Ascending aorta (tissue), 2 donors: Measurements from ENCODE around the gene UBL4B. TPM values are rescaled to one million over a fixed set of nuclear protein-coding genes. Genes with fewer than 3 reads are reported as not detected.
"Not testable (repeated sequence)": the region's sequence is repeated elsewhere in the genome, so short reads cannot be mapped to it uniquely, and the experiment has no call there.

Experiments
- DNase-seq, 2 donors: peaks; one replicate each; pipeline ENCODE4 v3.0.0-alpha.2; 2019; ENCODE audit warnings: low spot score in 2 of 2
- H3K27ac ChIP-seq, 2 donors: fragments of 200-600 bp; sonication (generic); one replicate each; pipeline ENCODE4 v1.5.1; 2016 to 2017; ENCODE audit warnings: mild to moderate bottlenecking in 1 of 2
- H3K27me3 ChIP-seq: fragments of 200-600 bp; sonication (generic); one replicate; pipeline ENCODE4 v1.5.1; 2017
- H3K36me3 ChIP-seq, 2 donors: fragments of 200-600 bp; sonication (generic); one replicate each; pipeline ENCODE4 v1.5.1; 2016
- H3K4me1 ChIP-seq, 2 donors: fragments of 200-600 bp; sonication (generic); one replicate each; pipeline ENCODE4 v1.5.1; 2016 to 2017; ENCODE audit warnings: mild to moderate bottlenecking in 1 of 2
- H3K4me3 ChIP-seq, 2 donors: fragments of 200-600 bp; sonication (generic); one replicate each; pipeline ENCODE4 v1.5.1; 2016 to 2017; ENCODE audit warnings: mild to moderate bottlenecking in 1 of 2
- H3K9me3 ChIP-seq, 2 donors: fragments of 200-600 bp; sonication (generic); one replicate each; pipeline ENCODE4 v1.5.1; 2016
- intact Hi-C: fragments of 100-400 bp; cut with DNase I; formaldehyde crosslinking; loops from one replicate; pipeline ENCODE4 v1.15.1; 2023
- total RNA-seq: library from RNA; depleted of rRNA; stranded (reverse); fragments of >200 nt; gene quantifications from one replicate; pipeline ENCODE4 v1.1.0, GENCODE V29; 2016
- TF ChIP-seq, protein P1 (sequence below), 3 experiments: fragments of 200-600 bp in 2 of 3; fragments of 450-650 bp in 1 of 3; sonication (generic) in 2 of 3; IDR thresholded peaks; one replicate each; pipeline ENCODE4 v1.5.1; 2016 to 2019; ENCODE audit warnings: antibody characterized with exemption in 3 of 3, mild to moderate bottlenecking in 1 of 3, moderate library complexity in 1 of 3

UBL4B gene
- total RNA-seq, 1 donor from 2014 or later = not detected

DNA sequence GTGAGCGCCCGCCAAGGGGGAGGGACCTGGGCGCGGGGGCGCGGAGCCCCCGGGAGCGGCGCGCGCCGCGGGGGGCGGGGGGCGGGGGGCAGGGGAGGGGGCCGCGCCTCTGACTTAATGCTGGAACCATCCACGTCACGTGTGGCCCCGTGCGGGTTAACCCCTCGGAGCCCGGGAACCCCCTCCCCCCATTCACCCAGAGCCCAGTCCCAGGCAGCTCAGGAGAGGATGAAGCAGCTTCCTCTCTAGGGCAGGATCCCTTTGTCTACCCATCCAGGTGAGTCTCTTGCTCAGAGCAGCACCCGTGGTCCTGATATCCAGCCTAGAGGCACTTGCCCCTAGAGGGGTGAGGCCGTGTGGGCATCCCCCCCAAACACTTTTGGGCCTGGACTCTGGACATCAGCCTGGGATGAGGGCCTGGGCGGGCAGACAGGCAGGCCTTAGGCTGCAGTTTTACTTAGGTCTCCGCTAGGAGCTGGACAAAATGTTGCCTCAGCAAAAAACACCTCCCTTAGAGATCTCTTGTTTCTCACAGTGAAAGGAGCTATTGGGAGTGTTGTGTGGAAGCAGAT is 41.5 kb upstream of the UBL4B start, which contains the start of gene ALX3:
TSS of gene ALX3 (minus strand) at position 2 of the 572 bp plus-strand sequence. CDS start 60 bp downstream, outside the sequence.
- intact Hi-C loops = no loop called here
- no peaks in the 10 kb centered on the region for H3K9me3 ChIP-seq
- peaks cover 0 to 4% of the 10 kb centered on the region in 2 donors for H3K4me1 ChIP-seq
- peaks cover 31% of the 10 kb centered on the region for H3K27me3 ChIP-seq
- TF ChIP-seq, protein P1, sequence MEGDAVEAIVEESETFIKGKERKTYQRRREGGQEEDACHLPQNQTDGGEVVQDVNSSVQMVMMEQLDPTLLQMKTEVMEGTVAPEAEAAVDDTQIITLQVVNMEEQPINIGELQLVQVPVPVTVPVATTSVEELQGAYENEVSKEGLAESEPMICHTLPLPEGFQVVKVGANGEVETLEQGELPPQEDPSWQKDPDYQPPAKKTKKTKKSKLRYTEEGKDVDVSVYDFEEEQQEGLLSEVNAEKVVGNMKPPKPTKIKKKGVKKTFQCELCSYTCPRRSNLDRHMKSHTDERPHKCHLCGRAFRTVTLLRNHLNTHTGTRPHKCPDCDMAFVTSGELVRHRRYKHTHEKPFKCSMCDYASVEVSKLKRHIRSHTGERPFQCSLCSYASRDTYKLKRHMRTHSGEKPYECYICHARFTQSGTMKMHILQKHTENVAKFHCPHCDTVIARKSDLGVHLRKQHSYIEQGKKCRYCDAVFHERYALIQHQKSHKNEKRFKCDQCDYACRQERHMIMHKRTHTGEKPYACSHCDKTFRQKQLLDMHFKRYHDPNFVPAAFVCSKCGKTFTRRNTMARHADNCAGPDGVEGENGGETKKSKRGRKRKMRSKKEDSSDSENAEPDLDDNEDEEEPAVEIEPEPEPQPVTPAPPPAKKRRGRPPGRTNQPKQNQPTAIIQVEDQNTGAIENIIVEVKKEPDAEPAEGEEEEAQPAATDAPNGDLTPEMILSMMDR (IDR thresholded peaks at IDR 0.05) = no peak
- no peaks in the 10 kb centered on the region for H3K36me3 ChIP-seq
- H3K4me3 ChIP-seq = peak within 1 kb of the TSS in 1 of 2 donors; percentile 47
- no peak for DNase-seq
- no peak within 1 kb of the TSS for H3K27ac ChIP-seq

DNA sequence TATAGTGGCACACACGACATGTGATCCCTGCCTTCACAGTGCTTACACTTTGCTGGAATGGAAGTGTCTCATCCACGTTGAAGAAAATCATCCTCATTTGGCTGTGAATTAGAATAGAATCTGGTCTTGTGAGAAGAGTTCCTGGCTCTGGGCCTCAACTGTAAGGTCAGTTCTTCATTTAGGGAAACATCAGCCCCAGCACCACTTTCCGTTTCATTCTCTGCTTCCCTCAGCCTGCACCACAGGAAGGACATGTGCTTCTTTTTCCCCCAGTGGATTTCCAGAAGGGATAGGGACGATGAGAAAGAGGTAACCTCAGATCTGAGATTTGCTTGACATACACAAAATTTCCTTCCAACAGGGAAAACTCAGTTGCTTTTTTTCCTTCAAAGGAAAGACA is 38.1 kb upstream of the UBL4B start:
- Histone ChIP-seq H3K9me3 (no peaks in the 10 kb centered on the region), H3K27me3 (peaks cover 16% of the 10 kb centered on the region), H3K27ac (no peak overlapping the region), H3K36me3 (no peaks in the 10 kb centered on the region), H3K4me3 (no peak overlapping the region), H3K4me1 (no peaks in the 10 kb centered on the region)
- TF ChIP-seq, protein P1 (IDR thresholded peaks at IDR 0.05) = no peak
- intact Hi-C loops = no loop called here
- DNase-seq = no peak

DNA sequence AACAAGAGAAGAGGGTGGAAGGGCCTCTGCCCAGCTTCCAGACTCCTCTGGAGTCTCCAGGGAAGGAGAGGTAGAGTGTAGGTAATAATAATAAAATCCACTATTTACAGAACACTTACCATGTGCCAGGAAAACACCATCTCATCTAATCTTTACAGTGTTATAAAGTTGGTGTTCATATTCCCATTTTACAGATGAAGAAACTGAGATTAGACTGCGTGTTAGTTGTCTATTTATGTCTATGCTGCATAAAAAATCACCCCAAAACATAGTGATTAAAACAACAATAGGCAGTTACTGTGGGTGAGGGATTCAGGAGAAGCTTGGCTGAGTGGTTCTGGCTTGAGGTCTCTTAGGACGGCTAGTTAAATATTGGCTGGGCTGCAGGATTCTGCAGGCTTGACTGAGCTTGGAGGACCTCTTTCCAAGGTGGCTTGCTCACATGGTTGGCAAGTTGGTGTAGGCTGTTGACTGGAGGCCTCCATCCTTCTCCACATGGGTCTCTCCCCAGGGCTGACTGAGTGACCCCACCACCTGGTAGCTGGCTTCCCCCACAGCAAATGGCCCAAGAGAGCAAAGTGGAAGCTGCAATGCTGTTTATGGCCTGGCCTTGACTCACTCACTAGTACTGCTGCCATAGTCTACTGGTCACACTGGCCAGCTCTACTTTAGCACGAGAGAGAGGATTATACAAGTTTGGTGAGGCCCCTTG is 35.3 kb upstream of the UBL4B start:
- no peak for DNase-seq
- Histone ChIP-seq H3K9me3 (no peaks in the 10 kb centered on the region), H3K4me1 (no peaks in the 10 kb centered on the region), H3K27me3 (no peaks in the 10 kb centered on the region), H3K27ac (no peak overlapping the region), H3K4me3 (no peak overlapping the region), H3K36me3 (no peaks in the 10 kb centered on the region)
- intact Hi-C loops = no loop called here
- TF ChIP-seq, protein P1 (IDR thresholded peaks at IDR 0.05) = no peak

DNA sequence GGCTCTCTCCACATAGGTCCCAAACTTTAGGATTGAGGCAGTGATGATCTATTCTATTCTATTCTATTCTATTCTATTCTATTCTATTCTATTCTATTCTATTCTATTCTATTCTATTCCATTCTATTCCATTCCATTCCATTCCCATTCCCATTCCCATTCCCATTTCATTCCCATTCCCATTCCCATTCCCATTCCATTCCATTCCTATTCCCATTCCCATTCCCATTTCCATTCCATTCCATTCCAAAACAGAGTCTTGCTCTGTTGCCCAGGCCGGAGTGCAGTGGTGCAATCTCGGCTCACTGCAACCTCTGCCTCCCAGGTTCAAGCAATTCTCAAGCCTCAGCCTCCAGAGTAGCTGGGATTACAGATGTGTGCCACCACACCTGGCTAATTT is 32.2 kb upstream of the UBL4B start:
- H3K27me3 ChIP-seq, H3K4me3 ChIP-seq, DNase-seq, H3K36me3 ChIP-seq, H3K27ac ChIP-seq, H3K4me1 ChIP-seq, intact Hi-C loops, H3K9me3 ChIP-seq: not testable (repeated sequence)

DNA sequence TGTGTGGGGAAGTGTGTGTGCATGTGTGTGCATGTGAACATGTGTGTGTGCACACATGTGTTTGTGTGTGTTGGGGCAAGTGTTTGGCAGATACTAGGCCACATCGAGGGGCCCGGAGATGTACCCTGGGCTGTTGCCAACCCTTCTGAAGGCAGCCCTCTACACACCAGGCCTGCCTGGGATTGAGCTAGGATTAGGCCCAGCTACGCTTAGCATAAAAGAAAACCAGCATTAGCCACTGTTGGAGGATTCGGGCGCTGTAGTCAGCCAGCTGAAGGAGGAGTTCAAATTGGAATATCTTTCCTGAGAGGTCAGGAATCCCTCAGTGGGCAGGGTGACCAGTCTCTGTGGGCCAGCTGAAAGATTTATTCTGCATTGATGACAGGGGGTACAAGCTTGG is 31.2 kb upstream of the UBL4B start:
- DNase-seq = no peak
- intact Hi-C loops = no loop called here
- Histone ChIP-seq H3K4me1 (no peaks in the 10 kb centered on the region), H3K27me3 (no peaks in the 10 kb centered on the region), H3K9me3 (no peaks in the 10 kb centered on the region), H3K27ac (no peak overlapping the region), H3K36me3 (no peaks in the 10 kb centered on the region), H3K4me3 (no peak overlapping the region)
- TF ChIP-seq, protein P1 (IDR thresholded peaks at IDR 0.05) = no peak

DNA sequence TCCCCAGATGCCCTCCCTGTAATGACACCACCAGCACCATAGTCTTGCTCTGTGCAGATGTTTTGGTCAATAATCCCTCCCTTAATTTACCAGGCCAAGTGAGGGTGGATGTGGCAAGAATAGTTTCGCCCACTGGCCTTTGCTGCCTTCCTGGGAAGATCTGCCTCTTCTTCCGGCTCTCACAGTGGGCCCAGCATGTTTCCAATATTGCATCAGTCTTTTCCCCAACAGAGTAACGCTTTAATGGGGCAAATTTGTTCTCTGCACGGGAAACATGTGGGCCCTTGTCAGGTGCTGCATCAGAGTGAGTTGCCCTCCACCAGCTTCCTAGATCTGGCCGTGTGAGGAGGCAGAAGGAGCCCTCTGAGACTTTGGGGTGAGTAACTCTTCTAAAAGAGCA is 29.8 kb upstream of the UBL4B start:
- H3K4me1 ChIP-seq = no peaks in the 10 kb centered on the region
- TF ChIP-seq, protein P1 (IDR thresholded peaks at IDR 0.05) = no peak
- H3K27ac ChIP-seq = no peak overlapping the region
- no peak for DNase-seq
- no peak overlapping the region for H3K4me3 ChIP-seq
- intact Hi-C loops = no loop called here
- H3K9me3 ChIP-seq = no peaks in the 10 kb centered on the region
- H3K27me3 ChIP-seq = no peaks in the 10 kb centered on the region
- H3K36me3 ChIP-seq = no peaks in the 10 kb centered on the region
